ENCODE measurements around the gene PIH1D2. TPM values are rescaled to one million over a fixed set of nuclear protein-coding genes. Genes with fewer than 3 reads are reported as not detected.

The PIH1D2 gene
- total and polyA plus RNA-seq, 9 of the 15 experiments (the other 6 are each of a cell fraction or from before 2014, with no cell fraction given) = 1.5 to 5.4 (median 3.0) TPM

DNA sequence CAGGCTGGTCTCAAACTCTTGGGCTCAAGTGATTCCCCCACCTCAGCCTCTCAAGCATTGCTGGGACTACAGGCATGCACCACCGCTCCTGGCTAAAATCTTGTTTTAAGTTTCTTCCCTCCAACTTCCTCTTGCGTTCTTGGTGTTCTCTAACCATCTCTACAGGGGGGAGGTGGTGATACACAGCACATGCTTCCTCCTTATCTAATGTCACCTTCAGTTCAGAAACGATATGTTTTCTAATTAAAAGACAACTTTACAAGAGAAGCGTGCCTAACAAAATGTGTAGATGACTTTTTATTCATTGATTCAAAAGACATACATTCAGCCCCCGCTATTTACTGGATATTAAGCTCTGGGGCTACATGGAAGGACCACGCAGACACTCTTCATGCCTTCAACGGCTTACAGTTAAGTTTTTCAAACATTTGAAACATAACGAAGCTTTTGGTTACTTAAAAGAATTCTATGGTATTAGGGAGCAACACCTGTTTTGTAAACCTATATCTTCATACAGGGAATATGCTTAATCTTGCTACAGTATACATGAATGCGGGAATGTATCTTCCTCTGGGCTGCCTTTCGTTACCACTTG is 49.5 kb downstream of the PIH1D2 start:
- H3K36me3 ChIP-seq (ENCODE audit: control insufficient read depth, insufficient read depth, low read length) = peaks cover 30% of the 10 kb centered on the region
- H3K27me3 ChIP-seq (ENCODE audit: control insufficient read depth in 2 of 2, insufficient read depth in 2 of 2, low read length in 2 of 2) = no peaks in the 10 kb centered on the region
- peak; percentile 29 to 69 (median 46) for DNase-seq (ENCODE audit: extremely low read depth in 1 of 4, low spot score in 3 of 4)
- peak overlapping the region; percentile 90 to 96 for H3K9ac ChIP-seq (ENCODE audit: insufficient read depth in 1 of 2, low read depth in 2 of 2, low read length in 2 of 2)
- H4K20me1 ChIP-seq (replicated peaks; ENCODE audit: control insufficient read depth, insufficient read depth, low read length) = no peaks in the 10 kb centered on the region
- H3K4me1 ChIP-seq (replicated peaks in 1 of 2; ENCODE audit: control insufficient read depth in 2 of 2, insufficient read depth in 2 of 2, low read length in 2 of 2) = peaks cover 6 to 13% of the 10 kb centered on the region in 2 experiments; a peak in 3 of 5 replicates
- ChIA-PET POLR2A (interaction anchor here (0.7 to 1.5 kb wide), 3 partner anchors 9 to 169 kb away, joined by 3 to 4 read pairs (median 3); partner anchors contain the start of gene HSPB2), CTCF (ENCODE audit: low intra/inter-chr PET ratio) (no interaction called here)
- peaks cover 37% of the 10 kb centered on the region for H3K79me2 ChIP-seq (ENCODE audit: control insufficient read depth, insufficient read depth, low read length)
- H3K4me3 ChIP-seq = peak overlapping the region; percentile 89
- in situ Hi-C loops (cut with MboI) = no loop called here
- H3K9me3 ChIP-seq (replicated peaks; ENCODE audit: control insufficient read depth, insufficient read depth, low read depth, low read length) = no peaks in the 10 kb centered on the region
- intact Hi-C loops (cut with micrococcal nuclease) = loop anchor here (1.0 to 2.0 kb wide), 3 partner anchors 41 to 145 kb away; partner anchors contain the start of genes CFAP68 and FDXACB1
- WGBS (ENCODE audit: insufficient coverage, low coverage, missing lambda C conversion rate) = 0% methylated on average over 10 of the region's 10 CpGs
- peak; percentile 45 for ATAC-seq
- BruUV-seq (replicated peaks) = TSS peak; percentile 87
- peak overlapping the region; percentile 99 for H2AFZ ChIP-seq (ENCODE audit: low read depth, low read length)
- H3K4me2 ChIP-seq (ENCODE audit: insufficient read depth, low read length) = peak overlapping the region; percentile 94
- no peaks in the 10 kb centered on the region for H3K9me1 ChIP-seq (ENCODE audit: control insufficient read depth, insufficient read depth, low read length)
- H3K27ac ChIP-seq (ENCODE audit: extremely low read depth, low read depth, low read length) = peak overlapping the region; percentile 87
- peak; percentile 69 for FAIRE-seq
- peak; percentile 33; the same call in 1 of the 2 replicates for TF ChIP-seq HMBOX1 (IDR thresholded peaks at IDR 0.05)
- peak; percentile 50 for TF ChIP-seq HDAC3 (IDR thresholded peaks at IDR 0.05; ENCODE audit: borderline replicate concordance, partially characterized antibody)
- peak; percentile 89 for TF ChIP-seq FOXM1 (IDR thresholded peaks at IDR 0.05; ENCODE audit: low read depth)
- no peak for TF ChIP-seq FOXM1 (CRISPR knock-in tag; IDR thresholded peaks at IDR 0.05; ENCODE audit: low read depth)
- no peak for TF ChIP-seq SMARCE1 (IDR thresholded peaks at IDR 0.05)
- TF ChIP-seq, protein P1, sequence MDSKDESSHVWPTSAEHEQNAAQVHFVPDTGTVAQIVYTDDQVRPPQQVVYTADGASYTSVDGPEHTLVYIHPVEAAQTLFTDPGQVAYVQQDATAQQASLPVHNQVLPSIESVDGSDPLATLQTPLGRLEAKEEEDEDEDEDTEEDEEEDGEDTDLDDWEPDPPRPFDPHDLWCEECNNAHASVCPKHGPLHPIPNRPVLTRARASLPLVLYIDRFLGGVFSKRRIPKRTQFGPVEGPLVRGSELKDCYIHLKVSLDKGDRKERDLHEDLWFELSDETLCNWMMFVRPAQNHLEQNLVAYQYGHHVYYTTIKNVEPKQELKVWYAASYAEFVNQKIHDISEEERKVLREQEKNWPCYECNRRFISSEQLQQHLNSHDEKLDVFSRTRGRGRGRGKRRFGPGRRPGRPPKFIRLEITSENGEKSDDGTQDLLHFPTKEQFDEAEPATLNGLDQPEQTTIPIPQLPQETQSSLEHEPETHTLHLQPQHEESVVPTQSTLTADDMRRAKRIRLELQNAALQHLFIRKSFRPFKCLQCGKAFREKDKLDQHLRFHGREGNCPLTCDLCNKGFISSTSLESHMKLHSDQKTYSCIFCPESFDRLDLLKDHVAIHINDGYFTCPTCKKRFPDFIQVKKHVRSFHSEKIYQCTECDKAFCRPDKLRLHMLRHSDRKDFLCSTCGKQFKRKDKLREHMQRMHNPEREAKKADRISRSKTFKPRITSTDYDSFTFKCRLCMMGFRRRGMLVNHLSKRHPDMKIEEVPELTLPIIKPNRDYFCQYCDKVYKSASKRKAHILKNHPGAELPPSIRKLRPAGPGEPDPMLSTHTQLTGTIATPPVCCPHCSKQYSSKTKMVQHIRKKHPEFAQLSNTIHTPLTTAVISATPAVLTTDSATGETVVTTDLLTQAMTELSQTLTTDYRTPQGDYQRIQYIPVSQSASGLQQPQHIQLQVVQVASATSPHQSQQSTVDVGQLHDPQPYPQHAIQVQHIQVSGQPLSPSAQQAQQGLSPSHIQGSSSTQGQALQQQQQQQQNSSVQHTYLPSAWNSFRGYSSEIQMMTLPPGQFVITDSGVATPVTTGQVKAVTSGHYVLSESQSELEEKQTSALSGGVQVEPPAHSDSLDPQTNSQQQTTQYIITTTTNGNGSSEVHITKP (IDR thresholded peaks at IDR 0.05; ENCODE audit: partially characterized antibody) = peak; percentile 82
- no peak for TF ChIP-seq ZC3H8 (IDR thresholded peaks at IDR 0.05)
- 0 out of 4 replicates have a peak, but pooled peaks of 1 of the 2 experiments have one; percentile 6 for TF ChIP-seq ZNF318 (IDR thresholded peaks at IDR 0.05; ENCODE audit: borderline replicate concordance in 1 of 2, low read depth in 1 of 2)
